ENCODE data around the gene TCEAL5.
"Not testable (repeated sequence)": the region's sequence is repeated elsewhere in the genome, so short reads cannot be mapped to it uniquely, and the experiment has no call there.

Gene TCEAL5

GRCh38 chrX:103276581-103277002 is at the start of gene TCEAL5:
TSS of gene TCEAL5 (minus strand) at chrX:103276750. CDS start at chrX:103274563, 2,187 bp downstream.
- no peak for DNase-seq (ENCODE audit: low spot score)

GRCh38 chrX:103311399-103311780 is 34.8 kb upstream of the TCEAL5 start:
- no peak for DNase-seq (ENCODE audit: low spot score)

- DNase-seq (ENCODE audit: low spot score): peak; percentile 85
Observed at GRCh38 chrX:103310555-103311398, 34.2 kb upstream of the TCEAL5 start, which contains the start of gene BEX2. TSS of gene BEX2 (minus strand) at chrX:103310990. CDS start at chrX:103309976, 1,014 bp downstream.

- DNase-seq (ENCODE audit: low spot score): peak; percentile 2
Observed at GRCh38 chrX:103309860-103310554, 33.5 kb upstream of the TCEAL5 start.

GRCh38 chrX:103305666-103306065 is 29.1 kb upstream of the TCEAL5 start:
- DNase-seq (ENCODE audit: low spot score): not testable (repeated sequence)

- DNase-seq (ENCODE audit: low spot score): no peak
Observed at GRCh38 chrX:103304705-103305104, 28.2 kb upstream of the TCEAL5 start.

GRCh38 chrX:103293118-103293517 is 16.6 kb upstream of the TCEAL5 start:
- DNase-seq (ENCODE audit: low spot score): no peak

GRCh38 chrX:103279624-103280023 is 3.1 kb upstream of the TCEAL5 start:
- no peak for DNase-seq (ENCODE audit: low spot score)

- no peak for DNase-seq (ENCODE audit: low spot score)
Observed at GRCh38 chrX:103275947-103276567, 493 bp downstream of the TCEAL5 start.

GRCh38 chrX:103274284-103274683 is 2.3 kb downstream of the TCEAL5 start:
- DNase-seq (ENCODE audit: low spot score): no peak

GRCh38 chrX:103258275-103258674 is 18.3 kb downstream of the TCEAL5 start:
- DNase-seq (ENCODE audit: low spot score): no peak

GRCh38 chrX:103256651-103257050 is 19.9 kb downstream of the TCEAL5 start:
- DNase-seq (ENCODE audit: low spot score): no peak

- peak; percentile 58 for DNase-seq (ENCODE audit: low spot score)
Observed at GRCh38 chrX:103254921-103255493, 21.5 kb downstream of the TCEAL5 start, which contains the start of gene TCEAL8. TSS of gene TCEAL8 (minus strand) at chrX:103255155. CDS start at chrX:103253979, 1,176 bp downstream.

- peak; percentile 5 for DNase-seq (ENCODE audit: low spot score)
Observed at GRCh38 chrX:103254171-103254824, 22.3 kb downstream of the TCEAL5 start.

GRCh38 chrX:103253608-103254007 is 22.9 kb downstream of the TCEAL5 start:
- no peak for DNase-seq (ENCODE audit: low spot score)

- no peak for DNase-seq (ENCODE audit: low spot score)
Observed at GRCh38 chrX:103250977-103251376, 25.6 kb downstream of the TCEAL5 start.

- no peak for DNase-seq (ENCODE audit: low spot score)
Observed at GRCh38 chrX:103249805-103250204, 26.7 kb downstream of the TCEAL5 start.

GRCh38 chrX:103248553-103248952 is 28.0 kb downstream of the TCEAL5 start:
- peak; percentile 19 for DNase-seq (ENCODE audit: low spot score)

- DNase-seq (ENCODE audit: low spot score): no peak
Observed at GRCh38 chrX:103240155-103240554, 36.4 kb downstream of the TCEAL5 start.

GRCh38 chrX:103236296-103236695 is 40.3 kb downstream of the TCEAL5 start:
- no peak for DNase-seq (ENCODE audit: low spot score)

- not testable (repeated sequence) for DNase-seq (ENCODE audit: low spot score)
Observed at GRCh38 chrX:103235608-103236007, 40.9 kb downstream of the TCEAL5 start.

- DNase-seq (ENCODE audit: low spot score): no peak
Observed at GRCh38 chrX:103234869-103235268, 41.7 kb downstream of the TCEAL5 start.
